Fibroblast of the conjunctiva (primary cell): ENCODE measurements around the gene PIKFYVE.
"Not testable (repeated sequence)": the region's sequence is repeated elsewhere in the genome, so short reads cannot be mapped to it uniquely, and the experiment has no call there.

ENCODE experiments used
- DNase-seq: peaks from one replicate; pipeline ENCODE4 v3.0.0-alpha.2; 2010; ENCODE audit warnings: low read depth

The PIKFYVE gene

DNA sequence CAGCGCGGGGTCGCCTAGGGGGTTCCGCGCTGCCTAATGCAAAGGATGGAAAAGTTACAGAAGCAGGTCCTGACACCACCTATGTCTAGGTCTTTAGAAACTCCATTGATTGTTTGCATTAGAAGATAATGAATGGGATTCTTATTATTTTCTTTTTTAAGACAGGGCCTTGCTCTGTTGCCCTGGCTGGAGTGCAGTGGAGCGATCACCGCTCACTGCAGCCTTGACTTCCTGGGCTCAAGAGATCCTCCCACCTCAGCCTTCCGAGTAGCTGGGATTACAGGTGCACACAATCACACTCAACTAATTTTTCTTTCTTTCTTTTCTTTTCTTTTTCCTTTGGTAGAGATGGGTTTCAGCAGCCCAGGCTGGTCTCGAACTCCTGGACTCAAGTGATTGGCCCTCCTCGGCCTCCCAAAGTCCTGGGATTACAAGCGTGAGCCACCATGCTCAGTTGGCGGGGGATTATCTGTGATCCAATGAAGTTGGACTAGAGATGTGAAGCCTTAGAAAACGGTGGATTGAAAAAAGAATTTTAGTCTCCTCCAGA, 10.4 kb upstream of the PIKFYVE start:
- DNase-seq = no peak

DNA sequence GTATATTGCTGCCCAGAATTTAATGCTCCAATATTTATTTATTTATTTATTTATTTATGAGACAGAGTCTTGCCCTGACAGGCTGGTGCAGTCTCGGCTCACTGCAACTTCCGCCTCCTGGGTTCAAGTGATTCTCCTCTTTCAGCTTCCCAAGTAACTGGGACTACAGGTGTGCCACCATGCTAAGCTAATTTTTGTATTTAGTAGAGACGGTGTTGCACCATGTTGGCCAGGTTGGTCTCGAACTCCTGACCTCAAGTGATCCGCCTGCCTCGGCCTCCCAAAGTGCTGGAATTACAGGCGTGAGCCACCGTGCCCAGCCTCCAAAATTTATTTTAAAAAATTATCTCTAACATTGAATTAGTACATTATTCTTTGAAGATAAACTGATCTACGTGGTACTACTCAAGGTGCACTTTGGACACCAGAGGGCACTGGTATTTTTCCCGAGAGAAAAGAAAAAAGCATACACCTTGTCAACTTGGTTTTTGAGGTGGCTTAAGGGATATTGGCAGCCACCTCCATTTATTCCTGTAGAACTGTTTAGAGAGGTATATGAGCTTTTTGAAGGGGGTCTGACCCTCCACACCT, 9.8 kb upstream of the PIKFYVE start:
- DNase-seq = no peak

DNA sequence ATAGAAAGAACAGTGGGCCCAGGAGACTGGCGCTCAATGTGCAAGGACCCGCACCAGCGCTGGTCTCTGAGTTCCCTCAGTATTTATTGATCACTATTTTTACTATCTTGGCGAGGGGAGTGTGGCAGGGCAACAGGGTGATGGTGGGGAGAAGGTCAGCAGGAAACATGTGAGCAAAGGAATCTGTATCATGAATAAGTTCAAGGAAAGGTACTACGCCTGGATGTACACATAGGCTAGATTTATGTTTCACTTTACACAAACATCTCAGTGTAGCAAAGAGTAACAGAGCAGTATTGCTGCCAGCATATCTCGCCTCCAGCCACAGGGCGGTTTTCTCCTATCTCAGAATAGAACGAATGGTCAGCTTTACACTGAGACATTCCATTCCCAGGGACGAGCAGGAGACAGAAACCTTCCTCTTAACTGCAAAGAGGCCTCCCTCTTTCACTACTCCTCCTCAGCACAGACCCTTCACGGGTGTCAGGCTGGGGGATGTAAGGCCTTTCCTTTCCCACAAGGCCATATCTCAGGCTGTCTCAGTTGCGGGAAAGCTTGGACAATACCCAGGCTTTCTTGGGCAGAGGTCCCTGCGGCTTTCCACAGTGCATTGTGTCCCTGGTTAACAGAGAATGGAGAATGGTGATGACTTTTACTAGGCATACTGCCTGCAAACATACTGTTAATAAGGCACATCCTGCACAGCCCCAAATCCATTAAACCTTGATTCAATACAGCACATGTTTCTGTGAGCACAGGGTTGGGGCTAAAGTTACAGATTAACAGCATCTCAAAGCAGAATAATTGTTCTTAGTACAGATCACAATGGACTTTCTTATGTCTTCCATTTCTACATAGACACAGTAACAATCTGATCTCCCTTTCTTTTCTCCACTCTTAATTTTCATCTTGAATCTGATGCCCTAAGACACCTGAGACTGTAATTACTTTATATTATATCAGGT, 8.9 kb upstream of the PIKFYVE start:
- DNase-seq = not testable (repeated sequence)

DNA sequence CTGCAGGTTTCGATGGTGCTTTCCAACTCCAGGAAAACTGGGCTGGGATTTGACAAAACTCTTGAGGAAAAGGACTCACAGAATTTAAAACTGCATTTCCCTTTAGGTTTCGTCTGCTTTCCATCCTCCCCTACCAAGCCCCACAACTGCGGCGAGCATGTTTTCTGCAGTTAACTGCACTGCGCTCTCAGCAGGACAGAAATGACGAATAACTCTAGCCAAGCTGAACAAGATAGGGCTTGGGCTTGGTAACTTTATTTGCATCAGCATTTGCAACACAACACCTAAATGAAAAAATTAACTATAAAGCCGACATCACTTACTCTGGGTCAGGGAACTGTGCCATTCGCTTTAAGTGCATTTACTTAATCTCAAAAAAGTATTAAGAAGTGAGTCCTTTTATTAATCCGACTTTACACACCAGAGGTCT, 669 bp upstream of the PIKFYVE start:
- DNase-seq = no peak

DNA sequence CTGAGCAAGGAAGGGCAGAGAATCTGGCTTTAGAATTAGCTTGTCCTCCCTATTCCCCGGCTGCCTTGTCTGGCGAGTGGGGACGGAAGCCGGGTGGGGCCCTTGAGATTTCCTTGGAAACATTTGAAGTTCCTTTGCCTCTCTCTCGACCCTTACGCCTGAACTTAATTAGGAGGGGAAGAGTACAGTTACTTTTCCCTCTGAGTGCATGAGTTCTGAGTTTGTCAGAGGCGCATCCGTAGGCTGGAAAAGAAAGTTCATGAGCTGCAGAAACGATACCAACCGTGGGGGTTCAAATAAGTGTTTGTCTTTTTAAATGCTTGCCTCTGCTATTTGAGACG, 468 bp downstream of the PIKFYVE start:
- DNase-seq = no peak

DNA sequence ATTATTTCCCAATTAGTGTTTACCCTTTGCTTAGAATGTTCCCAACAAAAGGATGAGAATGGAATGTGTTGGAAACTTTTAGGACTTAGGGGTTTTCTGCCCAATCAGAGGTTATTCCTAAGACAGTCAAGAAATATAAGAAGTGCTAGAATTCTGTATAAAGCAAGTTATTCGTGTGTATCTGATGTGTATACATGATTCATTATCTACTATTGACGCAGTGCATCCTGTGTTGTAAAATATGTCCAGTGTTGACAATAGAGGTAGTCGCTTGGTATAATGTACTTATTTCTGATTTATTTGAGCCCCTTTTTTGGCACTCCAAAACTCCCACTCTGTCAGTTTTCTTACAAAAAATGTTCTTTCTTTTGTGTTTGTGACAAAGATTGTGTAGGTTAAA, 881 bp downstream of the PIKFYVE start:
- DNase-seq = no peak

DNA sequence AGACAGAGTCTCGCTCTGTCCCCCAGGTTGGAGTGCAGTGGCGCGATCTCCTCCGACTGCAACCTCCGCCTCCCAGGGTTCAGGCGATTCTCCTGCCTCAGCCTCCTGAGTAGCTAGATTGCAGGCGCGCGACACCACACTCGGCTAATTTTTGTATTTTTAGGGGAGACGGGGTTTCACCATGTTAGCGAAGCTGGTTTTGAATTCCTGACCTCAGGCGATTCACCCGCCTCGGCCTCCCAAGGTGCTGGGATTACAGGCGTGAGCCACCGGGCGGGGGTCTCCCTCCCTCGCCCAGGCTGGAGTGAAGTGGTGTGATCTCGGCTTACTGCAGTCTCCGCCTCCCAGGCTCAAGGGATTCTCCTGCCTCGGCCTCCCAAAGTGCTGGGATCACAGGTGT, 1.5 kb downstream of the PIKFYVE start:
- DNase-seq = not testable (repeated sequence)

DNA sequence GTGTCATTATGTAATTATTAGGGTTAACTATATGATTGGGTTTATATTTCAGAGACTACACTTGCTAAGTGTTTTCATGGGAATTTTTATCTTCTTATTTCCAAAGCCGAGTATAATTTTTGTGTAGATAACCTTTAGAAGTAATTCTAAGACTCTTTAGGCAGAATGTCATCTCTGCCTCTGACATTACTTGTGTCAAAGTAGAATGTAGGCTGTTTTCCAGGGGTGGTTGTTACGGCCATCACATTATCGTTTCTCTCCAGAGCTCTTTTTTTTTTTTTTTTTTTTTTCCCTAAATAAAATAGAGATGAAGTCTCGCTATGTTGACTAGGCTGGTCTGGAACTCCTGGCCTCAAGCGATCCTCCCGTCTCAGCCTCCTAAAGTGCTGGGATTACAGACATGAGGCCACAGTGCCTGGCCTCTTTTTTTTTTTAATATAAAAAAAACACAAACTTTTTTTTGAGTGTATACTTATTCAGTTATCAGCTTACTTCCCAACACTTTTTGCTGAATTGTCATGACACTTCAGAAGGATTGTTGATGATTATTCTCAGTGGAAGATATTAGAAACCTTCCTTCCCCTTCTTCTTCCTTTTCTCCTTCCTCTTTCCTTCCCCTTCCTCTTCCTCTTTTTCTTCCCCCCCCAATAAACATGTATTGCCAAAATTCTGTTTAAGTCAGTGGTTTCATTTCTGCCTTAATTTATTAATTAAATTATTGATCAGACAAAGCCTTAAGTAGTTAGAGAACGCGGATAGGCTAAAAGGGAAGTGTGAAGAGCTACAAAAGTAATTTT, 2.3 kb downstream of the PIKFYVE start:
- no peak for DNase-seq

DNA sequence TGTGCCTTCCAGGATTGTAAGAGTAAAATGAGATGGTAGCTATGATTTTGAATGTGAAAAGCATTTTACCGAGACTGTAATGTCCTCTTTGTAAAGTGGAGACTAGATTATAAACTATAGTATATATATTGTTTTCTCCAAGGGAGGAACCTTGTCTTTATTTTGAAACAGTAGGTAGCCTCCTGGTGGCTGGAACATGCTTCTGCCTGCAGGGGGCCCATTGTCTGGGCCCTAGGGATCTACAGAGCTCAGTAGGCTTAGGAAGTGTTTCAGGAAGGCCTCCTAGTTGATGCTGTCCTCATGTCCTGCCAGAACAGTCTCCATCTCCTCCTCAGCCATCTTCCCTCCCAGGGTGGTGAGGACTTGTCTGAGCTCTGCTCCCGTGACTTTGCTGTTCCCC, 3.0 kb downstream of the PIKFYVE start:
- no peak for DNase-seq

DNA sequence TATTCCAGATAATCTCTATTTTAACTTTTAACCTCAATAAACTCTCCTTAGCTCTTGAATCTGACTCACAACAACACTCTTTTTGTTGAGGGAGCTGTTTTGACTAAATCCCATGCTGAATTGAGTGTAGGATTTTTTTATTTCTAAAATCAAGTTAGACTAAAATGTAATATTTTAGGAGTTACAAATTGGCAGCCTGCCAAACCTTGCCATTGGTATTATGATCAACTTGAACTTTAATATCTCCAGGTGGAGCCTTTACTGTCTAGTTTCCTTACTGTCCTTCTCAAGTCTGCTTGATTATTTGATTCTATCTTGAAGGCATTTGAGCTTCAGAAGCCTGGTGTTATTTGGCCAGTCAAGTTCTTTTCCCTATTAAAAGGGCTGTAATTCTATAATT, 8.7 kb downstream of the PIKFYVE start:
- DNase-seq = no peak

DNA sequence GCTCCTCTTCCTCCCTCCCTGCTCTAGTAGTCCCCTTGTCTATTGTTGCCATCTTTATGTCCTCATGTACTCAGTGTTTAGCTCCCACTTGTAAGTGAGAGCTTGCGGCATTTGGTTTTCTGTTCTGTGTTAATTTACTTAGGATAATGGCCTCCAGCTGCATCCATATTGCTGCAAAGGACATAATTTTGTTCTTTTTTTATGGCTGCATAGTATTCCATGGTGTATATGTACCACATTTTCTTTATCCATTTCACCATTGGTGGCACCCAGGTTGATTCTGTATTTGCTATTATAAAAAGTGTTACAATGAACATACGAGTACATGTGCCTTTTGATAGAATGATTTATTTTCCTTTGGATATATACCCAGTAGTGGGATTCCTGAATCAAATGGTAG, 12.5 kb downstream of the PIKFYVE start:
- no peak for DNase-seq

DNA sequence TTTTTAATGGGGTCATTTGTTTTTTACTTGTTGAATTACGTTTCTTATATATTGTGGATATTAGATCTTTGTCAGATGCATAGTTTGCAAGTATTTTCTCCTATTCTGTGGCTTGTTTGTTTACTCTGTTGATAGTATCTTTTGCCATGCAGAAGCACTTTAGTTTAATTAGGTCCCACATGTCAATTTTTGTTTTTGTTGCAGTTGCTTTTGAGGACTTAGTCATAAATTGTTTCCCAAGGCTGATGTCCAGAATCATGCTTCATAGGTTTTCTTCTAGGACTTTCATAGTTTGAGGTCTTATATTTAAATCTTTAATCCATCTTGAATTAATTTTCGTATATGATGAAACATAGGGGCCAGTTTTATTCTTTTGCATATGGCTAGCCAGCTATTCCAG, 13.2 kb downstream of the PIKFYVE start:
- DNase-seq = no peak

DNA sequence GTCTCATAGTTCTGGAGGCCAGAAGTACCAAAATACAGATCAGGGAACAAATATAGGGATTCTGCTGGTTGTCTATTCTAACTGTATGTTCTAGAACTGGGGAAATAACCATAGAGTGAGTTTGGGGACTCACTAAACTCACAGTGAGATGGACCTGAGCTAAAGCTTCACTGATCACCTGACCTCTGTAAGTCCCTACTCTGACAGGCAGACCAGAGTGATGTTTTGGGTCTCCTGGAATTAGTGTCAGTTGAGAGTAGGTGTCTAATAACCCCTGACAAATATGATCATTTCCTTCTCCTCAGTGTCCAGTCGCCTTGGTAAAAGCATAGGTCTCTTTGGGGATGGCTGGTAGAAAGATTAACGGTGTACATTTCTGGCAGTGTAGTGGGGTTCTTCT, 14.2 kb downstream of the PIKFYVE start:
- DNase-seq = no peak

DNA sequence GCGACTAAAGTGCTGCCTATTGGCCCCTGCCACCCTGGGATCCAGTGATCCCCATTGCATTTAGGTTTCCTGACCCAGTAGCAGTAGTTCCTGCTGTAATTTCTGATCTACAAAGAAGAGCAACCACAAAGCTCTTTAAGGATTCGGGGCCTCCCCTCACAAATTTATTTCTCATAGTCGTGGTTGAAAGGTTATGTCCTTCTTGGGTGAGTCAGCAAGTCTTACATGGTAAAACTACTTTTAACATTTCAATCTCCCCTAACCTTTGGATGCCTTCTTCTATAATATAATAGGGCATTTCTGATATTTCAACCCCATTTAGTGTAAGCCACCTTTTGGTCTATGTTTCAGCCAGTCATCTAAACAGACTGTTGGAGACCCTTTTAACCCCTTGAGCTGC, 14.9 kb downstream of the PIKFYVE start:
- DNase-seq = peak; percentile 9

DNA sequence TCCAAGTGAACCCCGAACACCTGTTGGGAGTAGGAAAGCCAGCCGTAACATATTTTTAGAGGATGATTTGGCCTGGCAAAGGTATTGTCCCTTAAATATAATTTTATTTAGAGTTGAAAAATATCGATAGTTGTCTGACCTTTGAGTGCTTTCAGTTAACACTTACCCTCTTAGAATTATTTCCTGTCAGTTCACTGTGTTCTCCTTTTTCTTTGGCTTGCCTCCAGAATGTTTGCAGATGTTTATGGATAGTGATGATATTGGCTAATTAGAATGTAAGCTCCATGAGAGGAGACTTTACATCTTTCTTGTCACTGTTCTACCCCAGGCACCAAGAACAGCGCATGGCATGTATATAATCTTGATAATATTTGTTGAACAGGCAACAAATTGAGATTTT, 19.8 kb downstream of the PIKFYVE start:
- DNase-seq = no peak

DNA sequence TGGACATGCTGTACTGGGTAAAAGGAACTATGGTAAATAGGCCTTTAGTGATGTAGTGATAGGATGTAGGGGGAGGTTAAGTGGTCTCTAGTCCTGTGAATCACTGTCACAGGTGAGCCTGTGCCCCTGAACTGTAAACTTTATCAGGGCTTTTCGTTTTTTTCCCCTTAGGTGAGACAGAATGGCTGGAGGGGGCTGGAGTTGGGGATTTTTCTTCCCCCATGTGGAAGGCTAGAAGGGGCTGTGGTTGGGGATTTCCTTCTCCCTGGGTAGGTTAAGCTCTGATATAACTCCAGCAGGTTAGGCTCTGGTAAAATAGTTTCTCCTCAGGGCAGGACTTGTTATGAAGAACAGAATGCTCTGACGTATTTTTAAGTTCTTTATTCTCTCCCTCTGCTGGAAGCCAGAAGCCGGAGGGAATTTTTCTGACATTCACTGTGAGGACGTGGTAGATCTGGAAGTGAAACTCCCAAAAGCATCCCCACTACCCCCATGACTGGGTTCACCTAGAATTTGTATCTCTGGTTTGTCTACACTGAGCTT, 28.5 kb downstream of the PIKFYVE start:
- DNase-seq = no peak

DNA sequence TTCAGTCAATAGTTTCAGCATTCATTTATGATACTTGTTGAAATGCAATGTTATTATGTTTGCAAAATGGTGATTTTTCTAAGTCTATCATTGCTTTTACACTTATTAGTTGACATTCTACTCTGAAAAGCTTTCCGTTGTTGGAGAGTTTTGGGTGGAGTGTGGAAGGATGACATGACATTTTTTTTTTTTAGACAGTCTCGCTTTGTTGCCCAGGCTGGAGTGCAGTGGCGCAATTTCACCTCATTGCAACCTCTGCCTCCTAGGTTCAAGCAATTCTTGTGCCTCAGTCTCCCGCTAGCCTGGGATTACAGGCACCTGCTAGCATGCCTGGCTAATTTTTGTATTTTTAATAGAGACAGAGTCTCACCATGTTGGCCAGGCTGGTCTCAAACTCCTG, 29.8 kb downstream of the PIKFYVE start:
- DNase-seq = no peak

DNA sequence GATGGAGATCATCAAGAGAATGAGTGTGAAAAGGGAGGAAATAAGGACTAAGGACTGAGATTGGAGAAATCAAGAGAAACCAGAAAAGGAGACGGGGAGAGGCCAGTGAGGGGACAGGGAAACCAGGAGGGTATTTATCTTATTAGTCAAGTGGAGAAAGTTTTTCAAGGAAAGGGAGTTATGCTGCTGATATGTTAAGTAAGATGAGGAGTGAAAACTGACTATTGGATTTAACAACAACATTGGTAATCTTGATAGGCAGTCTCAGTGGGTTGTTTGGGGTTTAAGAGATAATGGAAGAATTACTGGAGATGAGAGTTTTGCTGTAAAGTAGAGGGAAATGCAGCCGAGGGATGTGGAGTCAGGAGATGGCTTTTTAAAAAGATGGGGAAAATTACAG, 30.6 kb downstream of the PIKFYVE start:
- DNase-seq = no peak

DNA sequence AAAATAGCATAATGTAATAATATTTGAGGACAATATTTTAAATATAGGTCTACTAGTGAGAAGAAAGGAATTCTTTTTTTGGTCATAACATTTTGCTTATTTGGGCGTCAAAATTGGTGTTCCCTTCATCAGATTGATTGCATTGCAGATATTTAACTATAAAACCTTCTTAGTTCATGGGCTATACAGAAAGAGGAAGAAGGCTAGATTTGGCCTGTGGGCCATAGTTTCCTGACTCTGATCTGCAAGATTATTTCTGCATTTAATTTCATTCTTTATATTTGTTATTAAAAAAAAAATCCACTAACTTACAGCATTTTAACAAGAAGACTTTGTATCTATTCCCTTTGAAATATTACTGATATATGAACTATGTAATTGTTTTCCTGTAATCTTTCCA, 31.9 kb downstream of the PIKFYVE start:
- no peak for DNase-seq

DNA sequence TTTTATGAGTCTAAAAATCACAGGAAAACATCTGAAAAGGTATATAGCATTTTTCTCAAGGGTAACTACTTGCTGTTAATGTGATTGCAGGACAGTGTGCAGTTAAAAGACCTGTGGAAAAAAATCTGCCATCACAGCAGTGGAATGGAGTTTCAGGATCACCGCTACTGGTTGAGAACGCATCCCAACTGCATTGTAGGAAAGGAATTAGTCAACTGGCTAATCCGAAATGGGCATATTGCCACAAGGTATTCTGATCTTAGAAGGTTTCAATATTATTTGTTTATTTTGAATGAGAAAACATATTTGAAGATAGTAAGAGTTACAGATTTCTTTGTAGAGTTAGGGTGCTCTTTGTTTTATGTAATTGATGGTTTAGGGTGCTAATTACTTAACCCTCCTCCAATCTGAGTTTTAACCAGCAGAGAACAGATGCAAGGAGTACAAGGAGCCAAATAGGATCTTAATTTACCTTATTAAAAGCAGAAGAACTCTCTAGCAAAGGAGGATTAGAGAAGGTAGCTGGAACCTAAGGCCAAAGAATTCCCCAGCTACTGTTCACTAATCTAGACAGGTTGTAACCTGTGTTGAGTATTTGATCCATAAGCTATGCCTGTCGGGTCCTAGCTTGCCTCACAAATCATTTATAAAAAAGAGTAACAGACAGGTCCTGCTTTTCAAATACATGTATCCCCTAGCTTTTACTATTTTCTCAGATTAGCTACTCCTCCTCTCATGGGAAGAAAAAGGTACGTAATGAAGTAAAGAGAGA, 35.0 kb downstream of the PIKFYVE start:
- DNase-seq = no peak

DNA sequence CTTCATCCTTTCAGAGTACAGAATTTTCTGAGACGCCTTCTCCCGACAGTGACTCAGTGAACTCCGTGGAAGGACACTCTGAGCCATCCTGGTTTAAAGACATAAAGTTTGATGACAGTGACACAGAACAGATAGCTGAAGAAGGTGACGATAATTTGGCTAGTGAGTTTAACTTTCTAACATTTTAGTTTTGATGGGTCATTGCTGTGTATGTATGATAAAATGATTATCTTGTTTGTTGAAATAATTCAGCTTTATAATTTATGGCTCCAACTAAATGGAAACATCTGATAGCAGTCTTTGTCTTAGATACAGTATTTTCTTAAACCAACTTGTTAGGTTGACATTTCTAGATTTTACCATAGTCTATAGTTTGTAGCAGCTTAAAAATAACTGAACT, 38.1 kb downstream of the PIKFYVE start:
- DNase-seq = no peak

DNA sequence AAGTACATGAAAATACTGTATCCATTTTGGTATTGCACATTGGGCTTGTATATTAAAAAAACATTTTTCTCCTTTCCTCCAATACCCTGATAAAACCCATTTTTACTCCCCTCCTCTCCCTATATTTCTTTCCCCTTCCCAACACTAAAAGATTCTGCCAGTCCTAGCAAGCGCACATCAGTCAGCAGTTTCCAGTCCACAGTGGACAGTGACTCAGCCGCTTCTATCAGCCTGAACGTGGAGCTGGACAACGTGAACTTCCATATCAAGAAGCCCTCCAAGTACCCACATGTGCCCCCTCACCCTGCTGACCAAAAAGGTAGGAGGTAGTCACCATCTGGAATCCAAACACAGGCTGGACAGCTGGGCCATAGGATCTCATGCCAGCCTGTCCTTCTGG, 38.6 kb downstream of the PIKFYVE start:
- no peak for DNase-seq
